Stimulated activated CD8-positive, alpha-beta memory T cell treated with anti-CD3 and anti-CD28 coated beads, Interleukin-4, amount 100 ng/mL, for 1 hour (primary cell): ENCODE data around the gene BBS1.
"Not testable (repeated sequence)": the region's sequence is repeated elsewhere in the genome, so short reads cannot be mapped to it uniquely, and the experiment has no call there.

Source experiments
- DNase-seq, 2 donors: peaks; one replicate each; pipeline ENCODE4 v3.0.0-alpha.2; 2020; ENCODE audit warnings: low read depth in 2 of 2, low spot score in 1 of 2

BBS1 gene

GRCh38 chr11:66569076-66569475 is 58.6 kb downstream of the BBS1 start:
- no peak for DNase-seq

GRCh38 chr11:66570079-66570849 is 59.8 kb downstream of the BBS1 start:
- no peak for DNase-seq

- no peak for DNase-seq
Observed at GRCh38 chr11:66570850-66571180, 60.4 kb downstream of the BBS1 start.

- DNase-seq, result peak; percentile 53 to 68
Observed at GRCh38 chr11:66579017-66579606, 68.7 kb downstream of the BBS1 start.

GRCh38 chr11:66580803-66581202 is 70.4 kb downstream of the BBS1 start:
- no peak for DNase-seq

- DNase-seq, result no peak
Observed at GRCh38 chr11:66581261-66581660, 70.8 kb downstream of the BBS1 start.

DNA sequence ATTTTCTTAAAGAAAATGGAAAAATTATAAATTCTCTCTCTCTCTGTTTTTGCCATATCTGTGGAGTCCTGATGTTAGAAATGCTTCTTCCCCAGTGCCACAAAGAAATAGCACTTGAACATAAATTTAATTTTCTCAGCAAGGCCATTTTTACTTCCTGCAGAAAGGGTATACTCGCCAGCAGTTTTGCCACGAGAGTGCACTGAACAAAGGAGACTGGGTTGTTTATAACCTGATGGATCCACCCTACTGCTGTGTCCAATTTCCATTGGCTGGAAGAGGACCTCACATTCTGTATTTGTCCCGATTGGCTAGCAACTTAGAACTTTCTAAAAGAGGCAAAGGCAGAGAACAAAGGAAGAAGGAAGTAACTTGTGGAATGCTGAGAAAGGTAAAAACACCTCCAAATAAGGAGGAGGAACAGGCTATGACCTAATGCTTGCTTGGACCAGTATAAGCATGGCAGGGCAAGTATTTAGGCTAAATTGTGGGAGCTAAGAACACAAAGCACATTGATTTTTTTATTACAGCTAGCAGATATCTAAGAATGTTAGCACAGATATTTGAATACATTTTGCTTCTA is 72.2 kb downstream of the BBS1 start:
- DNase-seq, result not testable (repeated sequence)
